GM21619 (cell line): ENCODE results near the gene TMEM151B.
"Not testable (repeated sequence)": the region's sequence is repeated elsewhere in the genome, so short reads cannot be mapped to it uniquely, and the experiment has no call there.

ENCODE experiments used
- ATAC-seq: cut with Tn5 transposase; IDR thresholded peaks from one replicate; pipeline ENCODE4 v1.9.1; 2021; ENCODE audit not compliant: unreplicated experiment

The TMEM151B gene

GRCh38 chr6:44269921-44270525 lies at the start of gene TMEM151B:
TMEM151B (plus strand) TSS chr6:44270450; CDS start chr6:44270743, 293 bp downstream.
- no peak for ATAC-seq

DNA sequence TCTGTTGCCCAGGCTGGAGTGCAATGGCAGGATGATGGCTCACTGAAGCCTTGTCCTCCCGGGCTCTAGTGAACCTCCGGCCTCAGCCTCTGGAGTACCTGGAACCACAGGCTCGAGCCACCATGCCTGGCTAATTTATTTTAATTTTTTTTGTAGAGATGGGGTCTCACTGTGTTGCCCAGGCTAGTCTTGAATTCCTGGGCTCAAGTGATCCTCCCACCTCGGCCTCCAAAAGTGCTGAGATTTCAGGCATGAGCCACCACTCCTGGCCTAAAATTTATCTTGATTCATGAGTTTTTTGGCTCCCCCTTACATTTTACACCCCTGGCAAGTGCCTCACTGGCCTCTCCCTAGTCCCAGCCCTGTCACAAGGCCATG lies 49.3 kb upstream of the TMEM151B start:
- no peak for ATAC-seq

DNA sequence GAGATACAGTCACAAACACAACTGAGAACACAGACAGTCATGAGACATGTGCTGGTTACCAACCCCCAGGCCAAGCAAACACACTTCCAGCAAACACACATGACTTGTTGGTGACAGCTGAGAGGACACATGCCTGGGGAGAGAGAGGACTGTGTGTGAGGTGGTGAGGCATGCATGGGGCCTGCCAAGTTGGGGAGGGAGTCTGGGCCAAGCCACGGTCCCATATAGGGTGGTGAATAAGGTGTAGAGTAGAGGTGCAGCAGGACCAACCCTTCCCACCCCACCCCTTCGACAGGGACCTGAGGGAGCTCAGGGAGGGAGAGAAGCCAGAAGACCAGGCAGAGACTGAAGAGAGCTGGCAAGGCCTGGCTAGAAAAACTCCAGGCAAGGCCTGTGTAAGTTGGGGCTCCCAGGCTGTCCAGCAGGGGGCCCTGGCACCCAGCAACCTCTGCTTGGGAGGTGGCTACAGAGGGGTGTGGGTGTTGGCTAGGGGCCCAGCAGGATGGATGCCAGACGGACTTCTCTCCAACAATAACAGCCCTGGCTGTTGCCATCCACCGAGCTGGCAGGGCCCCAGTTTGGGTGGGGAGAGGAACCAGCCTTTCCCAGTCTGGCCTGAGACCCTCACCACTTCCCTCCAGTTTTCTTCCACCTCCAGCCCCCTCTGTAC lies 48.8 kb upstream of the TMEM151B start:
- ATAC-seq: peak; percentile 32

DNA sequence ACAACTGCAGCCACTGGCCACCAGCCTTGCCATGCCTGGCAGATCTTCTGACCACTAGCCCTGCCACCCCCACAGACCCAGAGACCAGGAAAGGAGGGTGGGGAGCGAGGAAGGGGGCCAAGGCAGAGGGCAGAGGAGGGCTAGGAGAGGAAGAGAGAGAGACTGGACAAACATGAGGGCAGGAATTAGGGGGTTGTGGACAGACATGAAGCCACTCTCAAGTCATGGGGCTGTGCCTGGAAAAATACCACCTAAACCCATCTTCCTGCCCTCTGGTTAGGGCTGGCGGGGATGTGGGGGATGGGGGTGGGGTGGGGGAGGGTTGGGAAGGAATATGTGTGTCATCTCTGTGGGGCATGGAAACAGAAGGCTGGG lies 48.3 kb upstream of the TMEM151B start:
- no peak for ATAC-seq

- ATAC-seq: peak; percentile 2
These were observed 47.5 kb upstream of the TMEM151B start for GRCh38 chr6:44222486-44223318.

DNA sequence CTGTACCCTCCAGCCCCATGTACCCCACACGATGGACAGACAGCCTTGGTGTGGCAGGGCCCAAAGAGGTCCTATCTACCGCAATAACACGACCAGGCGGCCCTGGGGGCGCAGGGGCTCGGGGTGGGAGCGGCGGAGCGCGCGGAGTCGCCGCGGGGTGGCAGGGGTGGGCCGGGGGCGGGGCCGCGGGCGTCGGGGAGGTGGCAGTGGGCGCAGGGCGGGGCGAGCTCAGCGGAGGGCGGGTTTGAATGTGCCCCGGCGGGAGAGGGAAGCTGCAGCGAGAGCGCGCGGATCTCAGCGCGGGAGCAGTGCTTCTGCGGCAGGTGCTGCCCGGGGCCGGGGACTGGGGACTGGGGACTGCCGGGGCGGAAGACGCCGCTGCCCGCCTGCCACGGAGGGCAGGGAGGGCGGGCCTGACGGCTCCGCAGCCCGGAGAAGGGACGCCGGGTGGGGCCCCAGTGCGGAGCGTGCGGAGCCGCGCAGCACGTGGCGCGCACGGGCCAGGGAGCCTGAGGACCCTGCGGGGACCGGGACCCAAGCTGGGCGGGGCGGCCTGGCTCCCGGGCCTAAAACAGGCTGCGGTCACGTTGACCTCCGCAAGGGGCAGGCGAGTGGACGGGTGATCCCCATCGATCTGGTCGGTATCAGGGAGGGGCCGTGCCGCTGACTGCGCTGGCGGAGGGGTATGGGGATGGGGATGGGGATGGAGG lies 46.8 kb upstream of the TMEM151B start, which contains the start of gene SLC29A1:
Gene SLC29A1, plus strand, starts transcription at position 277 of the 710 bp plus-strand sequence. CDS start 3,719 bp downstream, outside the sequence.
- peak; percentile 41 for ATAC-seq

GRCh38 chr6:44224029-44224964 lies 46.0 kb upstream of the TMEM151B start:
- ATAC-seq: peak; percentile 4

DNA sequence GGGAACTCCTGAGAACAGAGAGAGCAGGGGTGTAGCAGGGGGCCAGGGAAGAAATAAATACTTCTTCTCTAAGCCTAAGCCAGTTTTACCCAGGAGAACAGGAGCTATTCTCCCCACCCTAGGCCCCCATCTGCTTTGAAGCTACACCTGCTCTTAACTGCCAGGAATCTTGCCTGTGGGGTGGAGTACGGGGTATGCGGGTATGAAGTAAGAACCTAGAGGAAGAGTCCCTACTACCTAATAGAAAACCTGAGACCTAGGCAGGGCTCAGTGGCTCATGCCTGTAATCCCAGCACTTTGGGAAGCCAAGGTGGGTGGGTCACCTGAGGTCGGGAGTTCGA lies 45.3 kb upstream of the TMEM151B start:
- ATAC-seq: no peak

- ATAC-seq: no peak
These were observed 44.5 kb upstream of the TMEM151B start for GRCh38 chr6:44225579-44226325.

GRCh38 chr6:44226368-44227147 lies 43.7 kb upstream of the TMEM151B start:
- no peak for ATAC-seq

- no peak for ATAC-seq
These were observed 43.0 kb upstream of the TMEM151B start for GRCh38 chr6:44227148-44227793.

DNA sequence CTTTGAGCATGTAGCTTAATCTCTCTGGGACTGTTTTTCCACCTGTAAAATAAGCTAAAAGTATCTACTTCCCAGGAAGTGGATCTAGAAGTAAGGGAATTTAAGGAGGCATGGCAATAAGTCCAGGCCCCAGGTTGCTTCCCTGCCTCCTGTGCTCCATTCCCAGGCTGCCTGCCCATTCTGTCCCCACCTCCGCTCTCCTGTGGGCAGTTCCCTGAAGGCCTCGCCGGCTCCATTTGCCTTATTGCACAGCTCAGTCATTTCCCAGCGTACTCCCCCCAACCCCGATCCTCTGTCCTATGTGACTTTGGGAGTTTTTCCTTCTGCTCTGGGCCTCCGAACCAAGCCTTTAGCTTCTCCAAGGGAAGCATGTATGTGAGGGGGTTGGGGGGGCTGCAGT lies 42.2 kb upstream of the TMEM151B start:
- ATAC-seq: no peak

GRCh38 chr6:44228433-44228832 lies 41.8 kb upstream of the TMEM151B start:
- ATAC-seq: no peak

DNA sequence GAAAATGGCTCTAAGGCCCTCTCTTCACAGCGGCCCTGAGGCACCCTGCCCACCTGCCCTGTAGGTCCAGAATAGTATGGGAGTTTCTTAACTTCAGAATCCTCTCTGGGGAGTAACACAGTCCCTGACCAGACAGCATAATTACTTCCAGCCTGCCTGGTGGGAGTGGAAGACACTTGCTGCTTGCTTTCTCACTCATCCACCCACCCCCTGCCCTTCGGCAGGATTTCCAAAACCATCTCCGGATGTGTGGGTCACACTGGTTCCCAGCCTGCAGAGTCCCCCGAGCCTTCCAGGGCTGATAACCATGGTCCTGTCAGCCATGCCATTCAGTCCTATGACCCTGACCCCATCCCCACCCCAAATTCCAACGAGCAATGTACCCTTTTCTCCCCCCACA lies 41.4 kb upstream of the TMEM151B start:
- no peak for ATAC-seq

- ATAC-seq: no peak
These were observed 40.7 kb upstream of the TMEM151B start for GRCh38 chr6:44229376-44230033.

DNA sequence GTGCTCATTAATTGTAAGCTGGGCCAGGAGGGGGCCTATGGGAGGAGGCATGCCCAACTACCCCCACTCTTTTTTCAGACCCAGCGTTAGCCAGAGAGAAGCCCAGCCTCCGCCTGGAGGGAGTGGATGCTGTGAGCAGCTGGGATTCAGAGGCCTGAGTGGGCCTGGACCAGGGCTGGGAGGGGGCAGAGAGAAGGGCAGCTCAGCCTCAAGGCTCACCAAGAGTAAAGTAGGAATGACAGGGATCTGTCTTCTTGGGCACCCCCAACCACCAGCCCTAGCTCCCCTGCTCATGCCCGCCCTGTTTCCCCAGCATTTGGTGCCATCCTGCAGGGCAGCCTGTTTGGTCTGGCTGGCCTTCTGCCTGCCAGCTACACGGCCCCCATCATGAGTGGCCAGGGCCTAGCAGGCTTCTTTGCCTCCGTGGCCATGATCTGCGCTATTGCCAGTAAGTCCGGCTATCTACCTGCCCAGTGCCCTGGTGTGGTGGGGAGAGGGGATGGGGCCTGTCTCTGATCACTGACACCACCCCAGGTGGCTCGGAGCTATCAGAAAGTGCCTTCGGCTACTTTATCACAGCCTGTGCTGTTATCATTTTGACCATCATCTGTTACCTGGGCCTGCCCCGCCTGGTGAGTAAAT lies 40.1 kb upstream of the TMEM151B start:
- ATAC-seq: no peak

GRCh38 chr6:44231426-44231825 lies 38.8 kb upstream of the TMEM151B start:
- not testable (repeated sequence) for ATAC-seq
